Common myeloid progenitor, CD34-positive (primary cell): Measurements from ENCODE around the gene BTG2.

Experiments used
- CTCF ChIA-PET: fragments of 350-600 bp; sonication (Branson Sonifier 250); formaldehyde crosslinking; loops from one replicate; lab custom pipeline; 2021; ENCODE audit warnings: antibody characterized with exemption; lab: Charles Lee
- POLR2A ChIA-PET: fragments of 350-600 bp; sonication (Branson Sonifier 250); formaldehyde crosslinking; loops from one replicate; lab custom pipeline; 2021; ENCODE audit warnings: antibody characterized with exemption; lab: Charles Lee
- DNase-seq, 3 donors: peaks; one replicate each; pipeline versions ENCODE4 v3.0.0 to v3.0.0-alpha.2; 2013
- H3K27ac ChIP-seq, 2 experiments: 1 replicate in 1 of 2; 2 replicates in 1 of 2; pipeline ENCODE4 v1.7.0; 2013; ENCODE audit warnings: inconsistent platforms in 2 of 2, low read length in 2 of 2, mild to moderate bottlenecking in 2 of 2, low read depth in 1 of 2, moderate library complexity in 1 of 2; ENCODE audit not compliant: severe bottlenecking in 2 of 2, insufficient read depth in 1 of 2, poor library complexity in 1 of 2
- H3K27me3 ChIP-seq, 5 experiments: replicated peaks in 2 of 5; 1 replicate in 3 of 5; 2 replicates in 2 of 5; pipeline versions ENCODE4 v1.6.1 to v1.7.0; 2013; ENCODE audit warnings: low read length in 4 of 5, mild to moderate bottlenecking in 2 of 5, moderate library complexity in 2 of 5, inconsistent platforms in 1 of 5; ENCODE audit not compliant: insufficient read depth in 5 of 5, control insufficient read depth in 4 of 5
- H3K36me3 ChIP-seq, 4 experiments: 1 replicate in 2 of 4; 2 replicates in 2 of 4; pipeline versions ENCODE4 v1.6.1 to v1.7.0; 2013; ENCODE audit warnings: low read length in 3 of 4, control low read depth in 1 of 4, mild to moderate bottlenecking in 1 of 4; ENCODE audit not compliant: control insufficient read depth in 4 of 4, insufficient read depth in 4 of 4
- H3K4me1 ChIP-seq, 4 experiments: 1 replicate in 3 of 4; 2 replicates in 1 of 4; pipeline versions ENCODE4 v1.6.1 to v1.7.1; 2013; ENCODE audit warnings: low read length in 3 of 4, mild to moderate bottlenecking in 3 of 4, control low read depth in 1 of 4, inconsistent platforms in 1 of 4, moderate library complexity in 1 of 4; ENCODE audit not compliant: control insufficient read depth in 4 of 4, insufficient read depth in 4 of 4; ENCODE audit errors: control extremely low read depth in 1 of 4
- H3K4me3 ChIP-seq, 7 experiments: 1 replicate in 4 of 7; 2 replicates in 3 of 7; pipeline versions ENCODE4 v1.5.1 to v1.7.0; 2013; ENCODE audit warnings: mild to moderate bottlenecking in 7 of 7, low read length in 6 of 7, moderate library complexity in 6 of 7, inconsistent platforms in 2 of 7, low read depth in 2 of 7, control low read depth in 1 of 7; ENCODE audit not compliant: insufficient read depth in 4 of 7, control insufficient read depth in 1 of 7; ENCODE audit errors: extremely low read depth in 1 of 7
- H3K9me3 ChIP-seq, 5 experiments: 1 replicate in 4 of 5; 2 replicates in 1 of 5; pipeline versions ENCODE4 v1.6.1 to v1.7.1; 2013; ENCODE audit warnings: low read length in 4 of 5, mild to moderate bottlenecking in 2 of 5, inconsistent platforms in 1 of 5, low read depth in 1 of 5, moderate library complexity in 1 of 5; ENCODE audit not compliant: control insufficient read depth in 4 of 5, insufficient read depth in 2 of 5; ENCODE audit errors: control extremely low read depth in 1 of 5
- WGBS: methylation state at CpG from one replicate; pipeline ENCODE4 v1.1.5; 2013; ENCODE audit not compliant: insufficient coverage; 5-methylcytosine and 5-hydroxymethylcytosine counted together

The BTG2 gene

GRCh38 chr1:203343956-203344754, 38.8 kb downstream of the BTG2 start:
- H3K9me3 ChIP-seq = no peaks in the 10 kb centered on the region
- DNase-seq = no peak
- H3K27ac ChIP-seq = no peak overlapping the region
- 96% methylated on average over 7 of the region's 9 CpGs for WGBS
- ChIA-PET CTCF (interaction anchor here (1.0 to 16.6 kb wide), 14 partner anchors 9 to 358 kb away, joined by 3 to 322 read pairs (median 13); partner anchors contain the start of genes BTG2 and FMOD), POLR2A (no interaction called here)
- no peak overlapping the region for H3K4me3 ChIP-seq
- no peaks in the 10 kb centered on the region for H3K36me3 ChIP-seq
- H3K27me3 ChIP-seq = peaks cover 0 to 22% (median 10%) of the 10 kb centered on the region in 5 experiments
- H3K4me1 ChIP-seq = peaks cover 0 to 5% (median 0%) of the 10 kb centered on the region in 4 experiments

GRCh38 chr1:203346060-203346768, 40.9 kb downstream of the BTG2 start:
- DNase-seq = no peak
- H3K4me3 ChIP-seq = no peak overlapping the region
- H3K9me3 ChIP-seq = no peaks in the 10 kb centered on the region
- H3K27ac ChIP-seq = no peak overlapping the region
- WGBS = 94% methylated on average over 6 of the region's 7 CpGs
- POLR2A ChIA-PET = no interaction called here
- H3K27me3 ChIP-seq = peaks cover 0 to 11% (median 2%) of the 10 kb centered on the region in 5 experiments
- H3K36me3 ChIP-seq = no peaks in the 10 kb centered on the region
- peaks cover 0 to 5% (median 2%) of the 10 kb centered on the region in 4 experiments for H3K4me1 ChIP-seq
- CTCF ChIA-PET = interaction anchor here (0.6 to 16.6 kb wide), 8 partner anchors 8 to 232 kb away, joined by 3 to 322 read pairs (median 9); no protein-coding TSS in a partner anchor

- 100% methylated on average over 2 of the region's 3 CpGs for WGBS
- ChIA-PET CTCF (interaction anchor here (0.7 to 16.6 kb wide), 7 partner anchors 9 to 140 kb away, joined by 3 to 322 read pairs (median 13); no protein-coding TSS in a partner anchor), POLR2A (no interaction called here)
Observed at GRCh38 chr1:203346769-203347102, 41.4 kb downstream of the BTG2 start.

GRCh38 chr1:203349166-203349565, 43.8 kb downstream of the BTG2 start:
- Histone ChIP-seq H3K27ac (no peak overlapping the region), H3K27me3 (peaks cover 0 to 12% (median 0%) of the 10 kb centered on the region in 5 experiments), H3K36me3 (no peaks in the 10 kb centered on the region), H3K9me3 (no peaks in the 10 kb centered on the region), H3K4me1 (peaks cover 0 to 8% (median 0%) of the 10 kb centered on the region in 4 experiments), H3K4me3 (no peak overlapping the region)
- DNase-seq = no peak
- WGBS = no CpG with 5 or more reads among the region's 1 CpG
- POLR2A ChIA-PET = no interaction called here
- CTCF ChIA-PET = interaction anchor here (0.6 to 8.5 kb wide), 4 partner anchors 8 to 139 kb away, joined by 3 to 83 read pairs (median 4); no protein-coding TSS in a partner anchor

More at GRCh38 chr1:203346769-203347102, 41.4 kb downstream of the BTG2 start:
- Histone ChIP-seq H3K9me3 (no peaks in the 10 kb centered on the region), H3K27me3 (peaks cover 0 to 10% (median 0%) of the 10 kb centered on the region in 5 experiments), H3K4me1 (peaks cover 0 to 8% (median 2%) of the 10 kb centered on the region in 4 experiments), H3K4me3 (no peak overlapping the region), H3K36me3 (no peaks in the 10 kb centered on the region), H3K27ac (no peak overlapping the region)
- no peak for DNase-seq

GRCh38 chr1:203349773-203350524, 44.6 kb downstream of the BTG2 start:
- H3K36me3 ChIP-seq = no peaks in the 10 kb centered on the region
- CTCF ChIA-PET = interaction anchor here (0.6 to 8.5 kb wide), 5 partner anchors 8 to 138 kb away, joined by 3 to 83 read pairs (median 4); no protein-coding TSS in a partner anchor
- no peak overlapping the region for H3K4me3 ChIP-seq
- H3K27me3 ChIP-seq = peaks cover 0 to 11% (median 0%) of the 10 kb centered on the region in 5 experiments
- no peaks in the 10 kb centered on the region for H3K9me3 ChIP-seq
- DNase-seq = no peak
- peaks cover 0 to 8% (median 0%) of the 10 kb centered on the region in 4 experiments for H3K4me1 ChIP-seq
- WGBS = 100% methylated on average over 4 of the region's 4 CpGs
- no peak overlapping the region for H3K27ac ChIP-seq
- POLR2A ChIA-PET = no interaction called here

GRCh38 chr1:203351037-203351625, 45.8 kb downstream of the BTG2 start, which contains the start of gene FMOD:
FMOD (minus strand) TSS chr1:203351122; CDS start chr1:203348270, 2,852 bp downstream.
- POLR2A ChIA-PET = interaction anchor here (0.6 kb wide), 1 partner anchor 67 kb away, joined by 3 read pairs; no protein-coding TSS in a partner anchor
- DNase-seq = peak; percentile 41 to 70 (median 62)
- H3K27me3 ChIP-seq = peaks cover 0 to 14% (median 0%) of the 10 kb centered on the region in 5 experiments
- H3K36me3 ChIP-seq = no peaks in the 10 kb centered on the region
- WGBS = 24% methylated on average over 9 of the region's 17 CpGs
- peaks cover 0 to 8% (median 0%) of the 10 kb centered on the region in 4 experiments for H3K4me1 ChIP-seq
- H3K4me3 ChIP-seq = peak within 1 kb of the TSS in 1 of 7 experiments; percentile 59
- no peak within 1 kb of the TSS for H3K27ac ChIP-seq
- H3K9me3 ChIP-seq = no peaks in the 10 kb centered on the region
- CTCF ChIA-PET = interaction anchor here (1.5 to 8.5 kb wide), 3 partner anchors 10 to 137 kb away, joined by 3 to 83 read pairs (median 6); no protein-coding TSS in a partner anchor
